Measurements from ENCODE around the gene KAZN.

Gene KAZN

DNA sequence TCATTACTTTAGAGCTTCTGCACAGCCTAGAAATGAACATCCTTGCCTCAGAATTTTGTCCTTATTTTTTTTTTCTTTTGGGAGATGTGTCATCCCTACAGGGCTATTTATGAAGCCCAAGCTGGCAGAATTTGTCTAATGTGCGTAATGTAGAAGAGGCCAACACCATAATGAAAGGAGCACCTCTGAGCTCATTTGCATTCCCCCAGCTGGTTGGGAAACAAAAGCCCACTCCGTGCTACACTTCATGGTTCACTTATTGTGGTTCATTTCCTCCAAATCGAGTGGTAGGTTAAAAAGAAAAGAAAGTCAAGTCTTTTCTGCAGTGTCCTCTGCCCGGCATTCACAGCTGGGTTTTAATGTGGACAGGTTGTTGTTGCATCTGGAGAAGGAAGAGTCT, 73.5 kb downstream of the KAZN start:
- Histone ChIP-seq H3K4me2 (ENCODE audit: low read depth, low read length, poor library complexity, severe bottlenecking) (no peak overlapping the region), H3K4me3 (ENCODE audit: low read length, poor library complexity, severe bottlenecking) (no peak overlapping the region), H3F3A (ENCODE audit: low read depth) (no peaks in the 10 kb centered on the region), H3K9ac (ENCODE audit: low read depth, low read length, poor library complexity, severe bottlenecking) (no peak overlapping the region), H3K27me3 (ENCODE audit: insufficient read depth, low read length, poor library complexity, severe bottlenecking) (no peaks in the 10 kb centered on the region), H3K79me2 (ENCODE audit: insufficient read depth, low read length) (no peaks in the 10 kb centered on the region), H3K9me2 (replicated peaks; ENCODE audit: low read depth, low read length) (no peaks in the 10 kb centered on the region), H2AFZ (ENCODE audit: low read length) (no peak overlapping the region), H3K4me1 (ENCODE audit: insufficient read depth, low read length, poor library complexity, severe bottlenecking) (no peaks in the 10 kb centered on the region), H3K9me3 (ENCODE audit: insufficient read depth, low read depth, low read length) (no peaks in the 10 kb centered on the region; the same call in 1 of the 2 replicates), H3K36me3 (ENCODE audit: insufficient read depth, low read length) (no peaks in the 10 kb centered on the region), H4K20me1 (ENCODE audit: insufficient read depth, low read length, poor library complexity, severe bottlenecking) (no peaks in the 10 kb centered on the region)
- TF ChIP-seq EZH2phosphoT487 (IDR thresholded peaks at IDR 0.05; ENCODE audit: borderline replicate concordance): no peak
- TF ChIP-seq, protein P1, sequence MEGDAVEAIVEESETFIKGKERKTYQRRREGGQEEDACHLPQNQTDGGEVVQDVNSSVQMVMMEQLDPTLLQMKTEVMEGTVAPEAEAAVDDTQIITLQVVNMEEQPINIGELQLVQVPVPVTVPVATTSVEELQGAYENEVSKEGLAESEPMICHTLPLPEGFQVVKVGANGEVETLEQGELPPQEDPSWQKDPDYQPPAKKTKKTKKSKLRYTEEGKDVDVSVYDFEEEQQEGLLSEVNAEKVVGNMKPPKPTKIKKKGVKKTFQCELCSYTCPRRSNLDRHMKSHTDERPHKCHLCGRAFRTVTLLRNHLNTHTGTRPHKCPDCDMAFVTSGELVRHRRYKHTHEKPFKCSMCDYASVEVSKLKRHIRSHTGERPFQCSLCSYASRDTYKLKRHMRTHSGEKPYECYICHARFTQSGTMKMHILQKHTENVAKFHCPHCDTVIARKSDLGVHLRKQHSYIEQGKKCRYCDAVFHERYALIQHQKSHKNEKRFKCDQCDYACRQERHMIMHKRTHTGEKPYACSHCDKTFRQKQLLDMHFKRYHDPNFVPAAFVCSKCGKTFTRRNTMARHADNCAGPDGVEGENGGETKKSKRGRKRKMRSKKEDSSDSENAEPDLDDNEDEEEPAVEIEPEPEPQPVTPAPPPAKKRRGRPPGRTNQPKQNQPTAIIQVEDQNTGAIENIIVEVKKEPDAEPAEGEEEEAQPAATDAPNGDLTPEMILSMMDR (conservative IDR thresholded peaks at IDR 0.05; ENCODE audit: low read length): no peak

- no peaks in the 10 kb centered on the region for H3F3A ChIP-seq (ENCODE audit: low read depth)
- H2AFZ ChIP-seq (ENCODE audit: low read length): no peak overlapping the region
- H3K4me1 ChIP-seq (ENCODE audit: insufficient read depth, low read length, poor library complexity, severe bottlenecking): no peaks in the 10 kb centered on the region
- H4K20me1 ChIP-seq (ENCODE audit: insufficient read depth, low read length, poor library complexity, severe bottlenecking): no peaks in the 10 kb centered on the region
- no peaks in the 10 kb centered on the region for H3K9me2 ChIP-seq (replicated peaks; ENCODE audit: low read depth, low read length)
- no peak overlapping the region for H3K9ac ChIP-seq (ENCODE audit: low read depth, low read length, poor library complexity, severe bottlenecking)
- H3K4me2 ChIP-seq (ENCODE audit: low read depth, low read length, poor library complexity, severe bottlenecking): no peak overlapping the region
- TF ChIP-seq, protein P1 (conservative IDR thresholded peaks at IDR 0.05; ENCODE audit: low read length): no peak
- no peak for TF ChIP-seq EZH2phosphoT487 (IDR thresholded peaks at IDR 0.05; ENCODE audit: borderline replicate concordance)
- H3K9me3 ChIP-seq (ENCODE audit: insufficient read depth, low read depth, low read length): no peaks in the 10 kb centered on the region; the same call in 1 of the 2 replicates
- H3K4me3 ChIP-seq (ENCODE audit: low read length, poor library complexity, severe bottlenecking): no peak overlapping the region
- no peaks in the 10 kb centered on the region for H3K36me3 ChIP-seq (ENCODE audit: insufficient read depth, low read length)
- no peaks in the 10 kb centered on the region for H3K27me3 ChIP-seq (ENCODE audit: insufficient read depth, low read length, poor library complexity, severe bottlenecking)
- H3K79me2 ChIP-seq (ENCODE audit: insufficient read depth, low read length): no peaks in the 10 kb centered on the region
Measured at GRCh38 chr1:14674030-14674429, 75.5 kb downstream of the KAZN start.

- H3F3A ChIP-seq (ENCODE audit: low read depth): no peaks in the 10 kb centered on the region
- H2AFZ ChIP-seq (ENCODE audit: low read length): no peak overlapping the region
- no peaks in the 10 kb centered on the region for H3K4me1 ChIP-seq (ENCODE audit: insufficient read depth, low read length, poor library complexity, severe bottlenecking)
- no peaks in the 10 kb centered on the region for H3K9me2 ChIP-seq (replicated peaks; ENCODE audit: low read depth, low read length)
- no peaks in the 10 kb centered on the region for H3K79me2 ChIP-seq (ENCODE audit: insufficient read depth, low read length)
- H3K36me3 ChIP-seq (ENCODE audit: insufficient read depth, low read length): no peaks in the 10 kb centered on the region
- TF ChIP-seq EZH2phosphoT487 (IDR thresholded peaks at IDR 0.05; ENCODE audit: borderline replicate concordance): no peak
- TF ChIP-seq, protein P1 (conservative IDR thresholded peaks at IDR 0.05; ENCODE audit: low read length): no peak
- no peaks in the 10 kb centered on the region; the same call in 1 of the 2 replicates for H3K9me3 ChIP-seq (ENCODE audit: insufficient read depth, low read depth, low read length)
- H3K4me3 ChIP-seq (ENCODE audit: low read length, poor library complexity, severe bottlenecking): no peak overlapping the region
- H3K27me3 ChIP-seq (ENCODE audit: insufficient read depth, low read length, poor library complexity, severe bottlenecking): no peaks in the 10 kb centered on the region
- no peak overlapping the region for H3K4me2 ChIP-seq (ENCODE audit: low read depth, low read length, poor library complexity, severe bottlenecking)
- H4K20me1 ChIP-seq (ENCODE audit: insufficient read depth, low read length, poor library complexity, severe bottlenecking): no peaks in the 10 kb centered on the region
- H3K9ac ChIP-seq (ENCODE audit: low read depth, low read length, poor library complexity, severe bottlenecking): no peak overlapping the region
Measured at GRCh38 chr1:14676400-14676799, 77.9 kb downstream of the KAZN start.
